ENCODE data around the gene PNPLA5. TPM values are rescaled to one million over a fixed set of nuclear protein-coding genes. Genes with fewer than 3 reads are reported as not detected.

Gene PNPLA5
- total and polyA plus RNA-seq, 2 of the 13 experiments (the other 11 are each of a cell fraction or from before 2014, with no cell fraction given): not detected

GRCh38 chr22:43867839-43868635 lies 23.8 kb downstream of the PNPLA5 start (continued):
- 0 out of 2 replicates have a peak, but pooled peaks have one; percentile 27 for TF ChIP-seq ATF3 (CRISPR knock-in tag; IDR thresholded peaks at IDR 0.05)
- TF ChIP-seq NRL (CRISPR knock-in tag; IDR thresholded peaks at IDR 0.05; ENCODE audit: borderline replicate concordance): no peak
- TF ChIP-seq GLI4 (CRISPR knock-in tag; IDR thresholded peaks at IDR 0.05; ENCODE audit: borderline replicate concordance): no peak
- TF ChIP-seq ZBTB26 (CRISPR knock-in tag; IDR thresholded peaks at IDR 0.05; ENCODE audit: borderline replicate concordance): peak; percentile 78
- TF ChIP-seq FOXK2 (IDR thresholded peaks at IDR 0.05): no peak
- TF ChIP-seq ZBTB39 (CRISPR knock-in tag; IDR thresholded peaks at IDR 0.05): no peak
- peak; percentile 93 for TF ChIP-seq HBP1 (CRISPR knock-in tag; IDR thresholded peaks at IDR 0.05; ENCODE audit: low read depth)
- no peak for TF ChIP-seq SNAPC2 (CRISPR knock-in tag; IDR thresholded peaks at IDR 0.05)
- TF ChIP-seq ZNF383 (CRISPR knock-in tag; IDR thresholded peaks at IDR 0.05; ENCODE audit: borderline replicate concordance): no peak
- TF ChIP-seq U2AF1 (optimal IDR thresholded peaks at IDR 0.05; ENCODE audit: low read depth, low read length): no peak
- TF ChIP-seq FOXP1 (IDR thresholded peaks at IDR 0.05): no peak
- no peak for TF ChIP-seq FOXP1 (CRISPR knock-in tag; IDR thresholded peaks at IDR 0.05)
- peak; percentile 21; the same call in 1 of the 2 replicates for TF ChIP-seq RXRB (CRISPR knock-in tag; IDR thresholded peaks at IDR 0.05; ENCODE audit: borderline replicate concordance)
- 0 out of 2 replicates have a peak, but pooled peaks have one; percentile 41 for TF ChIP-seq ZNF841 (CRISPR knock-in tag; IDR thresholded peaks at IDR 0.05; ENCODE audit: borderline replicate concordance)
- peak; percentile 76; the same call in 1 of the 2 replicates for TF ChIP-seq ZNF264 (CRISPR knock-in tag; IDR thresholded peaks at IDR 0.05)
- TF ChIP-seq ZEB1 (IDR thresholded peaks at IDR 0.05; ENCODE audit: insufficient replicate concordance, low read depth): no peak
- no peak for TF ChIP-seq ZNF260 (CRISPR knock-in tag; IDR thresholded peaks at IDR 0.05; ENCODE audit: borderline replicate concordance, low read depth)
- TF ChIP-seq ZNF607 (CRISPR knock-in tag; IDR thresholded peaks at IDR 0.05; ENCODE audit: borderline replicate concordance): peak; percentile 58; the same call in 1 of the 2 replicates
- TF ChIP-seq TAF1 (CRISPR knock-in tag; IDR thresholded peaks at IDR 0.05): no peak
- peak; percentile 30; the same call in 1 of the 2 replicates for TF ChIP-seq GATAD2A (CRISPR knock-in tag; IDR thresholded peaks at IDR 0.05)
- no peak for TF ChIP-seq MLX (CRISPR knock-in tag; IDR thresholded peaks at IDR 0.05)
- TF ChIP-seq ZNF550 (CRISPR knock-in tag; IDR thresholded peaks at IDR 0.05; ENCODE audit: borderline replicate concordance): no peak
- TF ChIP-seq ZSCAN30 (CRISPR knock-in tag; IDR thresholded peaks at IDR 0.05): no peak
- no peak for TF ChIP-seq AKAP8 (CRISPR knock-in tag; IDR thresholded peaks at IDR 0.05)
- no peak for TF ChIP-seq ZKSCAN8 (CRISPR knock-in tag; IDR thresholded peaks at IDR 0.05; ENCODE audit: borderline replicate concordance)
- no peak for TF ChIP-seq CBX5 (CRISPR knock-in tag; IDR thresholded peaks at IDR 0.05; ENCODE audit: borderline replicate concordance)
- no peak for TF ChIP-seq NFRKB (IDR thresholded peaks at IDR 0.05)

All from HepG2 (cell line).